Pancreas (tissue), 10 donors: ENCODE measurements around the gene RHBDL2. TPM values are rescaled to one million over a fixed set of nuclear protein-coding genes. Genes with fewer than 3 reads are reported as not detected.
"Not testable (repeated sequence)": the region's sequence is repeated elsewhere in the genome, so short reads cannot be mapped to it uniquely, and the experiment has no call there.

Experiments used
- ATAC-seq, 4 donors: fragments of 200-7000 bp; cut with Tn5 transposase; one replicate each; pipeline versions ENCODE4 v1.8.0 to v1.9.1; 2020; ENCODE audit warnings: mild to moderate bottlenecking in 4 of 4, moderate library complexity in 4 of 4
- DNase-seq, 6 donors: peaks; one replicate each; pipeline ENCODE4 v3.0.0-alpha.2; 2020
- FAIRE-seq: peaks from 2 replicates; lab custom pipeline; 2012; peaks lifted over from hg19 to GRCh38; lab: Jason Lieb, UNC
- H3K27ac ChIP-seq, 4 donors: fragments of 200-600 bp; sonication (generic); 1 replicate in 3 of 4; 2 replicates in 1 of 4; pipeline versions ENCODE4 v1.5.0 to v1.8.0; 2020
- H3K27me3 ChIP-seq, 4 donors: fragments of 200-600 bp; one replicate each; pipeline ENCODE4 v1.8.0; 2021
- H3K36me3 ChIP-seq, 3 donors: fragments of 200-600 bp; sonication (generic) in 1 of 3; one replicate each; pipeline versions ENCODE4 v1.5.0 to v1.8.0; 2020 to 2021
- H3K4me1 ChIP-seq, 3 donors: fragments of 200-600 bp; one replicate each; pipeline ENCODE4 v1.8.0; 2021
- H3K4me3 ChIP-seq, 4 donors: fragments of 200-600 bp; sonication (generic) in 2 of 4; one replicate each; pipeline versions ENCODE4 v1.5.0 to v1.8.0; 2020 to 2021
- H3K9me3 ChIP-seq, 4 donors: fragments of 200-600 bp; one replicate each; pipeline ENCODE4 v1.8.0; 2021
- CTCF ChIP-seq, 4 donors: fragments of 200-600 bp; sonication (generic) in 3 of 4; IDR thresholded peaks; one replicate each; pipeline versions ENCODE4 v1.5.0 to v1.8.0; 2021; ENCODE audit warnings: antibody characterized with exemption in 4 of 4
- WGBS, 2 donors: extraction: QIAGEN DNeasy Blood & Tissue Kit; methylation state at CpG; one replicate each; pipeline ENCODE4 v1.1.7; 2013; 5-methylcytosine and 5-hydroxymethylcytosine counted together
- intact Hi-C, 3 donors: fragments of 100-400 bp; cut with DNase I; formaldehyde crosslinking; loops; one replicate each; pipeline versions ENCODE4 v1.11.1 to v1.14.2; 2022
- polyA plus RNA-seq, 2 donors: library from polyadenylated mRNA; stranded (reverse); fragments of 200-250 nt; gene quantifications; one replicate each; pipeline ENCODE4 v1.2.3, GENCODE V29; 2013
- total RNA-seq, 6 donors: library from RNA; stranded (reverse); fragmentation: NEBNext Ultra II Directional in 4 of 6; extraction: Animal tissue kit (Norgen Biotek cat#: 25700) in 4 of 6; gene quantifications; one replicate each; pipeline versions ENCODE4 v1.2.1 to v1.2.4, GENCODE V29; 2021 to 2023
- donor health status: healthy with polysubstance abuse.
- donor health status: DM: no; HTN: no; CAD: no; lungs with moderate emphysema.
- donor health status: DM: no; HTN: no; CAD: no.
- donor health status: control.
- donor health status: control.
- donor health status: Bipolar disorder and iron deficiency.
- donor health status: DM: yes; HTN: yes; CAD: no.
- donor health status: DM: no; HTN: no; CAD: no.
- donor health status: DM: no; HTN: no; CAD: no.
- donor health status: DM: yes; HTN: yes; CAD: no.

RHBDL2 gene
- total and polyA plus RNA-seq, 8 donors, result 0.05 to 1.9 (median 0.39) TPM

GRCh38 chr1:38919130-38919529 lies 22.5 kb downstream of the RHBDL2 start:
- intact Hi-C loops, result no loop called here
- WGBS, 2 donors, result 38 to 40% methylated on average over 3 of the region's 3 CpGs
- Histone ChIP-seq H3K27ac (no peak overlapping the region), H3K9me3 (no peaks in the 10 kb centered on the region), H3K4me3 (no peak overlapping the region), H3K27me3 (no peaks in the 10 kb centered on the region), H3K36me3 (no peaks in the 10 kb centered on the region), H3K4me1 (no peaks in the 10 kb centered on the region)
- no peak for DNase-seq
- FAIRE-seq, result no peak
- TF ChIP-seq CTCF (IDR thresholded peaks at IDR 0.05), result no peak
- ATAC-seq, result peak in 3 of 4 donors; percentile 64 to 72 (median 69)

GRCh38 chr1:38918568-38918967 lies 23.1 kb downstream of the RHBDL2 start:
- WGBS, 2 donors, result 62 to 65% methylated on average over 5 of the region's 5 CpGs

GRCh38 chr1:38917772-38918171 lies 23.9 kb downstream of the RHBDL2 start:
- intact Hi-C loops, result no loop called here
- no peak overlapping the region for H3K4me3 ChIP-seq
- no peak for FAIRE-seq
- no peak for TF ChIP-seq CTCF (IDR thresholded peaks at IDR 0.05)
- H3K4me1 ChIP-seq, result no peaks in the 10 kb centered on the region
- H3K27me3 ChIP-seq, result no peaks in the 10 kb centered on the region
- no peaks in the 10 kb centered on the region for H3K36me3 ChIP-seq
- DNase-seq, result no peak
- no peak for ATAC-seq
- no peak overlapping the region for H3K27ac ChIP-seq
- 56 to 77% methylated on average over 1 of the region's 1 CpG for WGBS, 2 donors
- H3K9me3 ChIP-seq, result no peaks in the 10 kb centered on the region

More at GRCh38 chr1:38918568-38918967, 23.1 kb downstream of the RHBDL2 start:
- DNase-seq, result no peak
- Histone ChIP-seq H3K27me3 (no peaks in the 10 kb centered on the region), H3K4me1 (no peaks in the 10 kb centered on the region), H3K9me3 (no peaks in the 10 kb centered on the region), H3K4me3 (no peak overlapping the region), H3K27ac (no peak overlapping the region), H3K36me3 (no peaks in the 10 kb centered on the region)
- no peak for ATAC-seq
- FAIRE-seq, result no peak
- intact Hi-C loops, result no loop called here
- TF ChIP-seq CTCF (IDR thresholded peaks at IDR 0.05), result no peak

- 77 to 88% methylated on average over 3 of the region's 3 CpGs for WGBS, 2 donors
- H3K9me3 ChIP-seq, result no peaks in the 10 kb centered on the region
- no peak overlapping the region for H3K4me3 ChIP-seq
- ATAC-seq (no peak), DNase-seq (no peak), FAIRE-seq (no peak)
- H3K36me3 ChIP-seq, result no peaks in the 10 kb centered on the region
- no peak for TF ChIP-seq CTCF (IDR thresholded peaks at IDR 0.05)
- no peaks in the 10 kb centered on the region for H3K4me1 ChIP-seq
- H3K27me3 ChIP-seq, result no peaks in the 10 kb centered on the region
- no peak overlapping the region for H3K27ac ChIP-seq
- intact Hi-C loops, result no loop called here
These were observed 24.3 kb downstream of the RHBDL2 start for GRCh38 chr1:38917337-38917736.

- no peak for TF ChIP-seq CTCF (IDR thresholded peaks at IDR 0.05)
- Histone ChIP-seq H3K9me3 (no peaks in the 10 kb centered on the region), H3K27ac (no peak overlapping the region), H3K4me1 (no peaks in the 10 kb centered on the region), H3K27me3 (no peaks in the 10 kb centered on the region), H3K4me3 (no peak overlapping the region), H3K36me3 (no peaks in the 10 kb centered on the region)
- ATAC-seq (no peak), FAIRE-seq (no peak), DNase-seq (no peak)
- intact Hi-C loops, result no loop called here
- 48 to 62% methylated on average over 3 of the region's 3 CpGs for WGBS, 2 donors
These were observed 26.2 kb downstream of the RHBDL2 start for GRCh38 chr1:38915352-38915948.

- H3K36me3 ChIP-seq, ATAC-seq, FAIRE-seq, H3K4me3 ChIP-seq, DNase-seq, H3K4me1 ChIP-seq, H3K9me3 ChIP-seq, H3K27ac ChIP-seq, intact Hi-C loops, H3K27me3 ChIP-seq: not testable (repeated sequence)
- 92 to 95% methylated on average over 8 of the region's 8 CpGs for WGBS, 2 donors
These were observed 26.7 kb downstream of the RHBDL2 start for GRCh38 chr1:38914908-38915307.
